Measurements from ENCODE around the gene HIVEP2. TPM values are rescaled to one million over a fixed set of nuclear protein-coding genes. Genes with fewer than 3 reads are reported as not detected.

HIVEP2 gene
- total and polyA plus RNA-seq, 2 donors (not counting 3 experiments of a cell fraction or from before 2014, with no cell fraction given) = 1.3 to 4.7 TPM

DNA sequence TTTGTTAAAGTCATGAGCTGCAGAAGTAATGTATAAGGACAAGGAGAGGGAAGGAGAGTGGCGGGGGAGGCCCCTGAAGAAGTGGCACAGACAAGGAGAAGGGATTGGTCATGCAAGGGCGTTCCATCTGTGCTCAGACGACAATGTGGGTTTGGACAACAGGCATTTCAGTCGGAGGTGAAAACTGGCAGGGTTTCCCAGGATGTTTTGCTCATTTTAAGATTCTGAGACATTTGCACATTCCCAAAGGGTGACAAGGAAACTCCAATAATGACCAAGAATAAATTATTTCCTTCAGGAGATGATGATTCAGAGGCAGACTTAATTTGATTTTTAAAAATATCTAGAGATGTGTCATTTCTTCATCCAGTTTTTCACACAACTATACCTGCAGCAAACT lies 181.8 kb downstream of the HIVEP2 start:
- no peaks in the 10 kb centered on the region for H3K9me1 ChIP-seq (replicated peaks; ENCODE audit: control insufficient read depth, extremely low read depth, insufficient read depth, low read length)
- FAIRE-seq (peak; percentile 84), DNase-seq (ENCODE audit: low read depth, low spot score) (peak; percentile 63)
- ChIA-PET CTCF (interaction anchor here (0.5 to 0.6 kb wide), 2 partner anchors 13 to 662 kb away, joined by 3 read pairs; no protein-coding TSS in a partner anchor), POLR2A (no interaction called here)
- H3K27ac ChIP-seq (ENCODE audit: insufficient read depth, low read depth, low read length) = peak overlapping the region; percentile 56
- no peaks in the 10 kb centered on the region for H4K20me1 ChIP-seq (replicated peaks; ENCODE audit: control insufficient read depth, extremely low read depth, insufficient read depth, low read length)
- peak; percentile 43 for TF ChIP-seq GATA2 (IDR thresholded peaks at IDR 0.05; ENCODE audit: insufficient read depth, insufficient read length, low read depth, low read length)
- TF ChIP-seq MAX (IDR thresholded peaks at IDR 0.05; ENCODE audit: insufficient read depth, insufficient read length) = no peak
- TF ChIP-seq POLR2AphosphoS5 (IDR thresholded peaks at IDR 0.05; ENCODE audit: insufficient read depth, low read depth, low read length) = peak; percentile 24
- TF ChIP-seq FOS (IDR thresholded peaks at IDR 0.05; ENCODE audit: borderline replicate concordance, insufficient read depth, low read length) = peak; percentile 89
- no peak for TF ChIP-seq EZH2 (IDR thresholded peaks at IDR 0.05; ENCODE audit: borderline replicate concordance, low read depth, low read length, severe bottlenecking)
- TF ChIP-seq JUN (IDR thresholded peaks at IDR 0.05; ENCODE audit: borderline replicate concordance, insufficient read depth, insufficient read length, low read depth) = peak; percentile 32
- no peaks in the 10 kb centered on the region for H3K27me3 ChIP-seq (ENCODE audit: control insufficient read depth in 2 of 2, insufficient read depth in 2 of 2, low read length in 2 of 2)
- intact Hi-C loops (cut with micrococcal nuclease) = loop anchor here (1.0 to 2.0 kb wide), 2 partner anchors 28 to 70 kb away; no protein-coding TSS in a partner anchor
- H3K36me3 ChIP-seq (ENCODE audit: control insufficient read depth in 2 of 2, extremely low read depth in 1 of 2, insufficient read depth in 2 of 2, low read length in 2 of 2) = no peaks in the 10 kb centered on the region
- H3K4me1 ChIP-seq (ENCODE audit: control insufficient read depth, extremely low read depth, insufficient read depth, low read length) = peaks cover 16% of the 10 kb centered on the region
- no peak overlapping the region for H3K9ac ChIP-seq (replicated peaks; ENCODE audit: extremely low read depth, insufficient read depth, low read length)
- peak overlapping the region; percentile 57 for H3K4me2 ChIP-seq (ENCODE audit: insufficient read depth, low read length)
- no peak overlapping the region for H3K4me3 ChIP-seq (replicated peaks in 1 of 3; ENCODE audit: insufficient read depth in 1 of 3, low read depth in 1 of 3, low read length in 3 of 3)
- H3K79me2 ChIP-seq (ENCODE audit: control insufficient read depth, insufficient read depth, low read length) = no peaks in the 10 kb centered on the region
- dilution Hi-C loops (cut with MboI; ENCODE audit: extremely low pct_ligation_motif_present, low sequenced_read_pairs) = no loop called here
- H2AFZ ChIP-seq (ENCODE audit: low read depth, low read length) = peak overlapping the region; percentile 60
- no TSS peak for BruUV-seq (replicated peaks)
- H3K9me3 ChIP-seq (replicated peaks; ENCODE audit: control insufficient read depth, insufficient read depth, low read length) = no peaks in the 10 kb centered on the region

DNA sequence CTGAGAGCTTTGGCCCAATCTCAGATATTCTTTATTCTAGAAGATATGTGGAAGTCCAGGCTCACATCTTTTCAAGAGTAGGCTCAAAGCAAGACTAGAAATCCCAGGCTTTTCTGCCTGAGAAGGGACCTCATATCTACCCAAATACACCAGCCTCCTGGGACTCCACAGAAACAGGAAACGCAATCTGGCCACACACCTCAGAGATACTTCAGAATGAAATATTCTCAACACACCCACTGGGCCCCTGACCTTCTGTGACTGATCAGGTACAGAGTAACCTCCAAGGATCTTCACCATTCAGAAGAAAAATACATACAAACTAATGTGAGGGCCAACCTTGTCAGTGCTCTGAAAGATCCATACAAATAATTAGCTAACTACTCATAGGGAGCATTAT lies 183.2 kb downstream of the HIVEP2 start:
- no peaks in the 10 kb centered on the region for H4K20me1 ChIP-seq (replicated peaks; ENCODE audit: control insufficient read depth, extremely low read depth, insufficient read depth, low read length)
- H3K9me3 ChIP-seq (replicated peaks; ENCODE audit: control insufficient read depth, insufficient read depth, low read length) = no peaks in the 10 kb centered on the region
- H3K27ac ChIP-seq (ENCODE audit: insufficient read depth, low read depth, low read length) = no peak overlapping the region
- no peaks in the 10 kb centered on the region for H3K79me2 ChIP-seq (ENCODE audit: control insufficient read depth, insufficient read depth, low read length)
- no peak overlapping the region for H3K4me3 ChIP-seq (replicated peaks in 1 of 3; ENCODE audit: insufficient read depth in 1 of 3, low read depth in 1 of 3, low read length in 3 of 3)
- intact Hi-C loops (cut with micrococcal nuclease) (loop anchor here (2.0 kb wide), 1 partner anchor 27 kb away; no protein-coding TSS in a partner anchor), dilution Hi-C loops (cut with MboI; ENCODE audit: extremely low pct_ligation_motif_present, low sequenced_read_pairs) (no loop called here)
- no peak for DNase-seq (ENCODE audit: low read depth, low spot score)
- H3K27me3 ChIP-seq (ENCODE audit: control insufficient read depth in 2 of 2, insufficient read depth in 2 of 2, low read length in 2 of 2) = no peaks in the 10 kb centered on the region
- ChIA-PET CTCF (no interaction called here), POLR2A (no interaction called here)
- no TSS peak for BruUV-seq (replicated peaks)
- H3K36me3 ChIP-seq (ENCODE audit: control insufficient read depth in 2 of 2, extremely low read depth in 1 of 2, insufficient read depth in 2 of 2, low read length in 2 of 2) = no peaks in the 10 kb centered on the region
- H2AFZ ChIP-seq (ENCODE audit: low read depth, low read length) = no peak overlapping the region
- H3K9me1 ChIP-seq (replicated peaks; ENCODE audit: control insufficient read depth, extremely low read depth, insufficient read depth, low read length) = no peaks in the 10 kb centered on the region
- H3K9ac ChIP-seq (replicated peaks; ENCODE audit: extremely low read depth, insufficient read depth, low read length) = no peak overlapping the region
- H3K4me1 ChIP-seq (ENCODE audit: control insufficient read depth, extremely low read depth, insufficient read depth, low read length) = peaks cover 16% of the 10 kb centered on the region
- H3K4me2 ChIP-seq (ENCODE audit: insufficient read depth, low read length) = no peak overlapping the region
- no peak for TF ChIP-seq JUN (IDR thresholded peaks at IDR 0.05; ENCODE audit: borderline replicate concordance, insufficient read depth, insufficient read length, low read depth)
- TF ChIP-seq, protein P1, sequence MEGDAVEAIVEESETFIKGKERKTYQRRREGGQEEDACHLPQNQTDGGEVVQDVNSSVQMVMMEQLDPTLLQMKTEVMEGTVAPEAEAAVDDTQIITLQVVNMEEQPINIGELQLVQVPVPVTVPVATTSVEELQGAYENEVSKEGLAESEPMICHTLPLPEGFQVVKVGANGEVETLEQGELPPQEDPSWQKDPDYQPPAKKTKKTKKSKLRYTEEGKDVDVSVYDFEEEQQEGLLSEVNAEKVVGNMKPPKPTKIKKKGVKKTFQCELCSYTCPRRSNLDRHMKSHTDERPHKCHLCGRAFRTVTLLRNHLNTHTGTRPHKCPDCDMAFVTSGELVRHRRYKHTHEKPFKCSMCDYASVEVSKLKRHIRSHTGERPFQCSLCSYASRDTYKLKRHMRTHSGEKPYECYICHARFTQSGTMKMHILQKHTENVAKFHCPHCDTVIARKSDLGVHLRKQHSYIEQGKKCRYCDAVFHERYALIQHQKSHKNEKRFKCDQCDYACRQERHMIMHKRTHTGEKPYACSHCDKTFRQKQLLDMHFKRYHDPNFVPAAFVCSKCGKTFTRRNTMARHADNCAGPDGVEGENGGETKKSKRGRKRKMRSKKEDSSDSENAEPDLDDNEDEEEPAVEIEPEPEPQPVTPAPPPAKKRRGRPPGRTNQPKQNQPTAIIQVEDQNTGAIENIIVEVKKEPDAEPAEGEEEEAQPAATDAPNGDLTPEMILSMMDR (IDR thresholded peaks at IDR 0.05; ENCODE audit: extremely low read depth in 1 of 2, insufficient read depth in 1 of 2, low read depth in 1 of 2, low read length in 2 of 2) = no peak
- FAIRE-seq = no peak
